ENCODE results near the gene RASL11B. TPM values are rescaled to one million over a fixed set of nuclear protein-coding genes. Genes with fewer than 3 reads are reported as not detected.

RASL11B gene
- total and polyA plus RNA-seq, 9 donors: 15.3 to 166 (median 62.5) TPM

DNA sequence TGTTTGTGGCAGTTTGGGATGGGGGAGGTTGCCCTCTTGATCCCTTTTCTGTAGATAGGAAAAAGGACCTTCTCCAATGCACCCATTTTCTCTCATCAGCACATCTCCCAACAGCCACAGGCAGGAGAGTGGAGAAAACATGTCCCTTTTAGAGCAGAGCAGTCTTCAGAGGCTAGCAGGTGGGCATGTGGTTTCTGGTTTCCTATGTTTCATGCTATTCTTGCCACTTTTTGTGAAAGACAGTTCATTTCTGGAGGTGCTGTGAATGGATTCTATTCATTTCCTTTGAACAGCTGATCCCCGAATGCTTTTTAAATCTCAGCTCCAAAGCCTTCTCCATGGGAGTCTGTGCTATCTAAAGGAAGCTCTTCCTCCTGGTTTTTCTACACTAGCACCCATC, 18.9 kb downstream of the RASL11B start:
- Histone ChIP-seq H3K36me3 (no peaks in the 10 kb centered on the region), H3K27me3 (no peaks in the 10 kb centered on the region), H3K9me3 (no peaks in the 10 kb centered on the region), H3K27ac (no peak overlapping the region), H3K4me3 (no peak overlapping the region), H3K4me1 (ENCODE audit: insufficient read depth) (no peaks in the 10 kb centered on the region)
- WGBS, 3 donors: 94 to 96% (median 95%) methylated on average over 1 of the region's 1 CpG
- intact Hi-C loops (cut with DNase I): no loop called here
- TF ChIP-seq CTCF (IDR thresholded peaks at IDR 0.05) (no peak), EP300 (IDR thresholded peaks at IDR 0.05) (no peak), POLR2A (IDR thresholded peaks at IDR 0.05) (no peak)
- DNase-seq: no peak

GRCh38 chr4:52883183-52883621, 21.1 kb downstream of the RASL11B start:
- Histone ChIP-seq H3K4me1 (ENCODE audit: insufficient read depth) (no peaks in the 10 kb centered on the region), H3K27me3 (no peaks in the 10 kb centered on the region), H3K4me3 (no peak overlapping the region), H3K27ac (no peak overlapping the region), H3K36me3 (no peaks in the 10 kb centered on the region), H3K9me3 (peaks cover 0 to 3% of the 10 kb centered on the region in 2 donors)
- TF ChIP-seq POLR2A (IDR thresholded peaks at IDR 0.05) (no peak), CTCF (IDR thresholded peaks at IDR 0.05) (no peak), EP300 (IDR thresholded peaks at IDR 0.05) (no peak)
- DNase-seq: no peak
- WGBS, 3 donors: 76 to 90% (median 76%) methylated on average over 4 of the region's 4 CpGs
- intact Hi-C loops (cut with DNase I): no loop called here

- 95 to 97% (median 95%) methylated on average over 4 of the region's 4 CpGs for WGBS, 3 donors
- H3K9me3 ChIP-seq: peaks cover 0 to 3% of the 10 kb centered on the region in 2 donors
- TF ChIP-seq CTCF (IDR thresholded peaks at IDR 0.05) (no peak), EP300 (IDR thresholded peaks at IDR 0.05) (no peak), POLR2A (IDR thresholded peaks at IDR 0.05) (no peak)
- H3K4me1 ChIP-seq (ENCODE audit: insufficient read depth): no peaks in the 10 kb centered on the region
- H3K27me3 ChIP-seq: no peaks in the 10 kb centered on the region
- H3K27ac ChIP-seq: no peak overlapping the region
- intact Hi-C loops (cut with DNase I): no loop called here
- H3K4me3 ChIP-seq: no peak overlapping the region
- no peaks in the 10 kb centered on the region for H3K36me3 ChIP-seq
- no peak for DNase-seq
Observed at GRCh38 chr4:52883707-52884669, 21.9 kb downstream of the RASL11B start.

GRCh38 chr4:52884994-52885393, 22.9 kb downstream of the RASL11B start:
- no peak for TF ChIP-seq POLR2A (IDR thresholded peaks at IDR 0.05)
- no peak for TF ChIP-seq EP300 (IDR thresholded peaks at IDR 0.05)
- no peak for TF ChIP-seq CTCF (IDR thresholded peaks at IDR 0.05)
- Histone ChIP-seq H3K9me3 (peaks cover 0 to 3% of the 10 kb centered on the region in 2 donors), H3K36me3 (no peaks in the 10 kb centered on the region), H3K4me3 (no peak overlapping the region), H3K4me1 (ENCODE audit: insufficient read depth) (no peaks in the 10 kb centered on the region), H3K27me3 (no peaks in the 10 kb centered on the region), H3K27ac (no peak overlapping the region)
- intact Hi-C loops (cut with DNase I): no loop called here
- DNase-seq: no peak
- 93 to 94% (median 94%) methylated on average over 2 of the region's 2 CpGs for WGBS, 3 donors
